Urinary bladder (tissue), 4 donors: ENCODE results near the gene DENND6B. TPM values are rescaled to one million over a fixed set of nuclear protein-coding genes. Genes with fewer than 3 reads are reported as not detected.
A peak's percentile ranks its signal among the peaks of the same experiment; 100 is the strongest.
"Not testable (repeated sequence)": the region's sequence is repeated elsewhere in the genome, so short reads cannot be mapped to it uniquely, and the experiment has no call there.

Experiments used
- DNase-seq: peaks from one replicate; pipeline ENCODE4 v3.0.0-alpha.2; 2015; ENCODE audit errors: extremely low spot score
- H3K27ac ChIP-seq: one replicate; pipeline ENCODE4 v1.5.1; 2013; ENCODE audit warnings: low read depth, mild to moderate bottlenecking, moderate library complexity
- H3K36me3 ChIP-seq: one replicate; pipeline ENCODE4 v1.6.1; 2013; ENCODE audit warnings: mild to moderate bottlenecking, moderate library complexity; ENCODE audit not compliant: insufficient read depth
- H3K4me1 ChIP-seq: one replicate; pipeline ENCODE4 v1.6.1; 2013; ENCODE audit warnings: mild to moderate bottlenecking, moderate library complexity; ENCODE audit not compliant: insufficient read depth
- H3K4me3 ChIP-seq: one replicate; pipeline ENCODE4 v1.5.1; 2013; ENCODE audit warnings: low read depth, low read length
- WGBS: extraction: QIAGEN DNeasy Blood & Tissue Kit; methylation state at CpG from one replicate; pipeline ENCODE4 v1.1.7; 2013; 5-methylcytosine and 5-hydroxymethylcytosine counted together
- polyA plus RNA-seq: library from polyadenylated mRNA; stranded (reverse); fragments of 200-250 nt; gene quantifications from one replicate; pipeline ENCODE4 v1.2.3, GENCODE V29; 2013
- total RNA-seq: library from RNA; depleted of rRNA; stranded (reverse); fragments of >200 nt; gene quantifications from one replicate; pipeline ENCODE4 v1.2.3, GENCODE V29; 2014
- donor health status: healthy with polysubstance abuse.
- donor health status: healthy.

The DENND6B gene
- total and polyA plus RNA-seq, 2 donors = 4.1 to 4.6 TPM

DNA sequence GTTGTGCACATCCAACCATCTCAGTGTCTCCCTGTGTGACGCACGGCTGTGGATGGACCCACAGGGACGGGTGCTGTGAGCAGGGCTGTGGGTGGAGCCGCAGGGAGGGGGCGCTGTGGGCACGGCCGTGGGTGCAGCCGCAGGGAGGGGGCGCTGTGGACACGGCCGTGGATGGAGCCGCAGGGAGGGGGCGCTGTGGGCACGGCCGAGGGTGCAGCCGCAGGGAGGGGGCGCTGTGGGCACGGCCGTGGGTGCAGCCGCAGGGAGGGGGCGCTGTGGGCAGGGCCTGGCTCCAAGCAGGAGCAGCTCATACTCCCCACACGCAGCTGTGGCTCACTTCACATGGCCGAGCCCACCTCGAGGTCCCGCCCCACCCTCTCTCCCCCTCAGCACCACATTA is 50.7 kb downstream of the DENND6B start:
- Histone ChIP-seq H3K4me1 (no peaks in the 10 kb centered on the region), H3K27ac (no peak overlapping the region), H3K4me3 (no peak overlapping the region), H3K36me3 (peaks cover 8% of the 10 kb centered on the region)
- WGBS = 64% methylated on average over 25 of the region's 25 CpGs
- no peak for DNase-seq

DNA sequence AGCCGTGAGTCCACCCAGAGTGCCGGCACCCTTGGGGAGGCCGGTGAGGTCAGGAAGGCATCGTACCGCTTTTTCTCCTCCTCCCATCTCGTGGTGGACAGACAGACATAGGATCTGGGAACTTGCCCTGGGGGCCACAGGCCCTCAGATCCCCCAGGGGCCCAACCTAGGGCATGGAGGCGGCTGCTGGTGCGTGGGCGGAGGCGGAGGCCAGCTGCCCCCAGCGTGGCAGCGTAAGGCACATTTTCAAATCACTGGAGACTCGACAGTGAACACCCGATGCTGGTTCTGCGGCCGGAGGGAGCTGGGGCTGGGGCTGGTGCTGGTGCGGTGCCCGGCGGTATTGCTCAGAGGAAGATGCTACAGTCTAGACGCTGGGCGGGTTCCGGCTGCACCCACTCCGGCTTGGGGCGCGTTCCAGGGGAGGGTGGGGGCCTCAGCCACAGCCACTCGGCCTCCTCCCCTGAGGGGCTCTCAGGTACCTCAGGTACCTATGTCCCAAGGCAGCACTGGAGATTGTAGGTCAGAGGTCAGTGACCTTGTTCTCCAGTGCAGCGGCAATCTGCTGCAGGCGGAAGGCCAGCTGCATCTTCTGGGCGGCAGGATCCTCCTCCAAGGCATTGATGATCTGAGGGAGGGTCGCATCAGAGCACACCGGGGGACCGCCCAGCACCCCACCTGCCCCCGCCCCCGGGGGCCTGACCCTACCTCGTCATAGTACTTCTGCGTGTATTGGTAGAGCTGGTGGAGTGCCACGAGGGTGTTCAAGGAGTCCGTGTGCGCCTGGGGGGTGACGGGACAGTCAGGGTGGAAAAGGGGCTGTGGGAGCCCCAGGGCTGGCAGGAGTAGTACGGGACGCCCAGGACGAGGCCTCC is 51.4 kb downstream of the DENND6B start:
- DNase-seq = no peak
- no peak overlapping the region for H3K27ac ChIP-seq
- no peaks in the 10 kb centered on the region for H3K4me1 ChIP-seq
- 82% methylated on average over 43 of the region's 43 CpGs for WGBS
- no peak overlapping the region for H3K4me3 ChIP-seq
- peaks cover 3% of the 10 kb centered on the region for H3K36me3 ChIP-seq

DNA sequence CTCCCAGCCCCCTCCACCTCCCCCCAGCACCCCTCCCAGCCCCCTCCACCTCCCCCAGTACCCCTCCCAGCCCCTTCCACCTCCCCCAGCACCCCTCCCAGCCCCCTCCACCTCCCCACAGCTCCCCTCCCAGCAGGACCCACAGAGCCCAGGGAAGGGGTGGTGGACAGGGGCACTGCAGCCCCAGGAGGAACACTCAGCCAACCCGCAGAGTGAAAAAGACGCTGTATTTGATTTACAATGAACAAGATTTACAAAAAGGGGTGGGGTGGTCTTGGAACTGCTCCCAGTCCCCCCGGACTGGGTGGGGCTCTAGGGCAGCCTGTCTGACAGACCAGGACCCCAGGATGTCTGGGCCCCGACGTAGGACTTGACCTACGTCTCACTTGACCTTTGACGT is 52.0 kb downstream of the DENND6B start:
- Histone ChIP-seq H3K4me1 (no peaks in the 10 kb centered on the region), H3K27ac (no peak overlapping the region), H3K36me3 (peaks cover 3% of the 10 kb centered on the region)

GRCh38 chr22:50274311-50274710 is 52.5 kb downstream of the DENND6B start:
- Histone ChIP-seq H3K27ac (no peak overlapping the region), H3K36me3 (peaks cover 3% of the 10 kb centered on the region), H3K4me1 (no peaks in the 10 kb centered on the region), H3K4me3 (no peak overlapping the region)
- DNase-seq = no peak
- 25% methylated on average over 7 of the region's 7 CpGs for WGBS

More for the DNA sequence above, 52.0 kb downstream of the DENND6B start:
- DNase-seq = no peak
- 55% methylated on average over 7 of the region's 7 CpGs for WGBS
- H3K4me3 ChIP-seq = no peak overlapping the region

- not testable (repeated sequence) for H3K4me3 ChIP-seq, DNase-seq, H3K4me1 ChIP-seq, H3K27ac ChIP-seq, H3K36me3 ChIP-seq
- 84% methylated on average over 10 of the region's 10 CpGs for WGBS
Measured at GRCh38 chr22:50273781-50274180, 53.0 kb downstream of the DENND6B start.

DNA sequence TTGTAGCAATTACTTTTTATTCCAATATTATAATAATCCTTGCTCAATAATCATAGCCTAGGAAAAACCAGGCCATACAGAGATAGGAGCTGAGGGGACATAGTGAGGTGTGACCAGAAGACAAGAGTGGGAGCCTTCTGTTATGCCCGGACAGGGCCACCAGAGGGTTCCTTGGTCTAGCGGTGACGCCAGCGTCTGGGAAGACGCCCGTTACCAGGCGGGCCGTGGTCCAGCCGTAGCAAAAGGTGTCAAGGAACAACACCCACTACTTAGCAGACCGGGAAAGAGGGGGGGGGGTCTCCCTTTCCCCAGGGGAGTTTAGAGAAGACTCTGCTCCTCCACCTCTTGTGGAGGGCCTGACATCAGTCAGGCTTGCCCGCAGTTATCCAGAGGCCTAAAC is 53.5 kb downstream of the DENND6B start:
- not testable (repeated sequence) for DNase-seq, H3K36me3 ChIP-seq, H3K27ac ChIP-seq, H3K4me3 ChIP-seq, H3K4me1 ChIP-seq
- WGBS = 62% methylated on average over 11 of the region's 11 CpGs

- WGBS = 40% methylated on average over 26 of the region's 26 CpGs
- no peak overlapping the region for H3K27ac ChIP-seq
- peaks cover 3% of the 10 kb centered on the region for H3K36me3 ChIP-seq
- H3K4me3 ChIP-seq = peak overlapping the region; percentile 15
- no peak for DNase-seq
- no peaks in the 10 kb centered on the region for H3K4me1 ChIP-seq
Measured at GRCh38 chr22:50272044-50272802, 54.6 kb downstream of the DENND6B start.

GRCh38 chr22:50271519-50271970 is 55.3 kb downstream of the DENND6B start:
- H3K4me3 ChIP-seq = peak overlapping the region; percentile 15
- 1% methylated on average over 45 of the region's 45 CpGs for WGBS
- no peak overlapping the region for H3K27ac ChIP-seq
- peaks cover 3% of the 10 kb centered on the region for H3K36me3 ChIP-seq
- H3K4me1 ChIP-seq = no peaks in the 10 kb centered on the region
- no peak for DNase-seq

DNA sequence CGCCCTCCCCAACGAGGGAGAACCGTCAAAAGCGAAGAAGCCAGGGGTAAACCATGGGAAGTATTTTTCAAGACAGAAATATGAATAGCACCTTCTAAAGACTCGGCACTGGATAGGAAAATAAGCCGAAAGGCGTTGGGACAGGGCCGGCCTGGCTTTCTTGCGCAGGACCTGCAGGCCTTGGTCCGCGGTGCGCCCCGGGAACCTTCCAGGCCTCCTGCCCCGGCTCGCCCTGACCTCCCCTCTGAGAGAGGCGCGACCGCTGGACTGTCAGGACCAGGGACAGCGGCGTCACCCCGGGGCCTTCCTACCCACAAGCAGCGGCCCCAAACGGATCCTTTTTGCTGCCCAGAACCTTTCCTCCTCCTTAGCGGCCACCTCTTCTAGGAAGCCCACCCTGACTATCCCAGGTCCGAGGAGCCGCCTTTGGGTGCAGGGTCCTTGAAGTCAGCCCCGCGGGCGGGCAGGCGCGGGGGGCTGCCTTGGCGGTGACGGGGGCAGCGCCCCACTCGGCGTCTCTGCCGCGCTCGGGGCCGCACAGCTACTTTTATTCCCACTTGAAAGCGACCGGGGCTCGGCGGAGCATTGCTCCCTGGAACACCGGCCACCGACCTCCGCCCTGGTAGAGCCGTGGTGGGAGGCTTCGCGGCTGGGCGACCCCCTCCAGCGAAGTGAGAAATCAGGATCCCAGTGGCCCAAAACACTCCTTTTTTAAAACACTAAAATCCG is 56.0 kb downstream of the DENND6B start:
- H3K4me1 ChIP-seq = no peaks in the 10 kb centered on the region
- H3K36me3 ChIP-seq = peaks cover 3% of the 10 kb centered on the region
- H3K4me3 ChIP-seq = peak overlapping the region; percentile 44
- WGBS = 2% methylated on average over 53 of the region's 53 CpGs
- no peak overlapping the region for H3K27ac ChIP-seq
- DNase-seq = no peak

DNA sequence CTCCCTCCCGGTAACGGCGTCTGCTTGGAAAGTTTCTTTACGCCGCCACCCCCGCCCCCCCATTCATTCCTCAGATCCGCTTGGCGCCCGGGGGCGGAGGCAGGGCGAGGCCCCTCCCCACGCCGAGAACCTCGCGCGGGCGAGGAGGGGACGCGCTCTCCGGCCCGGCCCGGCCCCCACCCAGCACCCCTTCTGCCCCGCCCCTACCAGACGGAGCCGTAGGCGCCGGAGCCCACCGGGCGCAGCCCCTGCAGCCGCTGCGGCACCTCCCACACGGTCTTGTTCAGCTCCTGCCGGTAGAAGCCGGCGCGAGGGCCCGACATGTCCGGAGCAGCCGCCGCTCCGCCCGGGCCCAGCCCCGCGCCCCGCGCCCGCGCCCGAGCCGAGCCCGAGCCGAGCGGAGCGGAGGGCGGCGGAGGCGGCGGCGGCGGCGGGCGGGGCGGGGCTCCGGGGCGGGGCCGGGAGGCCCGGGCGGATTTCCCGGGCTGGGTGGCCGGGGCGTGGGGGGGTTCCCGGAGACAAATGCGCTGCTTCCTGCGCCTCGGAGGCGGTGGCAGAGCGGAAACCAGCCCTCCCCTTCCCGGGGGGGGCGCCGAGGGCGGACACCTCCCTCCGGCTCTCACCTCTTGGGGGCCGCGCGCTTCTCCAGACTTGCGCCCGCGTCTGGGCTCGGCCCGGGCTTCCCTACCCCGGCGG is 56.7 kb downstream of the DENND6B start, which contains the start of gene MAPK11:
MAPK11 (minus strand) TSS at position 411 of the 696 bp plus-strand sequence; CDS start at position 323, 88 bp downstream.
- no peaks in the 10 kb centered on the region for H3K4me1 ChIP-seq
- WGBS = under 1% methylated on average over 90 of the region's 92 CpGs
- no peak within 1 kb of the TSS for H3K27ac ChIP-seq
- H3K36me3 ChIP-seq = no peaks in the 10 kb centered on the region
- H3K4me3 ChIP-seq = peak within 1 kb of the TSS; percentile 44
- DNase-seq = no peak

- WGBS = 15% methylated on average over 18 of the region's 18 CpGs
- H3K4me1 ChIP-seq = no peaks in the 10 kb centered on the region
- no peak overlapping the region for H3K27ac ChIP-seq
- peak overlapping the region; percentile 44 for H3K4me3 ChIP-seq
- H3K36me3 ChIP-seq = no peaks in the 10 kb centered on the region
- DNase-seq = no peak
Measured at GRCh38 chr22:50269573-50269969, 57.2 kb downstream of the DENND6B start.

DNA sequence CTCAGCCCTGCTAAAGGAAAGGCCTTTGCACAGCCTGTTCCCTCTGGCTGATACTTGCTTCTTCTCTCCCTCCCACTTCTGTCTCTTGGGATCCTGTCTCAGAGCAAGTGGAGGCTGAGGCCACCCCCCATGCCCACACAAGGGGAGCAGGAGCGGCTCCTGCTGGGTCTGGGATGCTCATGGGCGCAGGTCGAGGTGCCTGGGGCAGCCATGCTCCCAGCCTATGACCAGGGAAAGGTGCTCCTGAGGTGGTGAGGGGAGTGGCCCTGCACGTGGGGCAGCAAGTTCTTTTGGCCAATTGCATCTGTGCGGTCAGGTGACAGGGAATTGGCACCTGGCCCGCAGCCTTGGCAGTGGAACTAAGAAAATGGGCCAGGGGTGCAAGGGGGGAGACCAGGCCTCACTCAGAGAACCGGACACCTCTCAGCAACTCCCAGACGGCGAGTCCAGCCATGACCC is 58.1 kb downstream of the DENND6B start:
- WGBS = 48% methylated on average over 9 of the region's 9 CpGs
- no peaks in the 10 kb centered on the region for H3K4me1 ChIP-seq
- H3K27ac ChIP-seq = no peak overlapping the region
- H3K4me3 ChIP-seq = no peak overlapping the region
- no peak for DNase-seq
- no peaks in the 10 kb centered on the region for H3K36me3 ChIP-seq
